Left forelimb (tissue), 1 donor: ENCODE measurements around the gene HSD11B2.

Experiments
- DNase-seq: peaks from one replicate; pipeline ENCODE4 v3.0.0-alpha.2; 2018; ENCODE audit warnings: low spot score

Gene HSD11B2

DNA sequence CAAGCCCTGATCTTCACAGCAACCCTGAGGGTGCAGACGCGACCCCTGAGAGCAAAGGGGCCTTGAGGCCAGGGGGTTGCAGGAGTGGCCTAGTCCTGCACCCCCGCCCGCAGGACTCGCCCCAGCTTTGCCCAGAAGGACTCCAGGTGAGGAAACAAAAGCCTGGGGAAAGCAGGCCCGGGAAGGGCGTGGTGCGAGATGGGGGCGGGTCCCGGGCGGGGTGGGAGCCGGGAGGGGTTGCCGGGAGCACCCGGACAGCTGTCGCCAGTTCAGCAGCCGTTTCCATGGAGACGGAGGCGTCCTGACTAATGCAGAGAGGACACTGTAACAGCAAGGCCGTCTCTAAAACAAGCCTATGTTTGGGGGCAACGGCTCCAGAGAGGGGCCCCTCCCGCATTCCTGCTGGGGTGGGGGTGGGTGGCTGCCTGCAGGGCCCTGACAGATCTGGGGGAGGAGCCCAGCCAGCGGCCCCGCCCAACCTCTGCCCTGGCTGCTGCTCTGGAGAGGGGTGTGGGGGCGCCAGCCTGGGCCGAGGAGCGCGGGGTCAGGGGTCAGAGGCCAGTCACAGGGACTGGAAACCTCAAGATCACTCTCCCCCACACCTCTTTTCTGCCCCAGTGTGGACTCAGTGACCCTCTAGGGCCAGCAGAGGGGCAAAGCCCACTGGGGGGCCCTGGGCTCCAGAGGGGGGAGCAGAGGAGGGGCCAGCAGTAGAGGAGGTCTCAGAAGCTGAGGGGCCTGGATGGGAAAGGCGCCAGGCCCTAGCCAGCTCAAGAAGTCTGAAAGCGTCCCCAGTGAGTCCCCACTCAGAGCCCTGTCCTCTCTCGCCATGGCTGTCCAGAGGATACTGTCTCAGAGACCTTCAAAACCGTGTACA lies 34.5 kb upstream of the HSD11B2 start:
- peak; percentile 88 for DNase-seq

DNA sequence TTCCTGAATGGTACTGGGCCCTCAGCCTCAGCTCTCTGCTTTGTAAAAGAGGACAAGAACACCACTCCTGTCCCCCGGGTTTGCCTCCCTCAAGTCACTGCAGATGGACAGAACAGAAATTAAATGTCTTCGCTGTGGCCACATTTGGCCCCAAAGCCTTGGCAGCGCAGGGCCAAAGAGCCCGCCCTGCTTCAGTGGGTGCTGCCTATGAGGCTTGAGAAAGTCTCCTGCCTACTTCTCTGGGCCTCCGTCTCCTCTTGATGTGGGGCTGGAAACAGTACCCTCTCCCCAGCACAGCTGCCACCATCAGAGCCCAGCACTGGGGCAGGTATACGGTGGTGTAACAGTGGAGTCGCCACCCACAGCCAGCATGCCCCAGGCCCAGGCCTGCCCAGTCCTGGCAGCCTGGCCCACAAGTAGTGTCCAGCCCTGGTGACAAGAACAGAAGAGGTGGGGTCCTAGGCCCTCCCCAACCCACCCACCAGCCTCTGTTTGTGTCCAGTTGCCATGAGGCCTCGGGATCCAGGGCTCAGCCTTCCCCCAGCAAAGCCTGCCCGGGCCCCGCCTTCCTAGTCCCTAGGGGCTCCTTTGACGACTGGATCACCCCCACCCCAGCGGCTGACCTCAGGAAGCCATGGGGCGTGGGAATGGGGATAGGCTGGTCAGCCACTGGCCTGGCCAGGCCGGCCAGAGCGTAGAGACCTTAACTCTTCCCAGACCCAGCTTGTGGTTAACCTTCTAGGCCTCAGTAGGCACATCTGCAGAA lies 33.7 kb upstream of the HSD11B2 start:
- peak; percentile 75 for DNase-seq

DNA sequence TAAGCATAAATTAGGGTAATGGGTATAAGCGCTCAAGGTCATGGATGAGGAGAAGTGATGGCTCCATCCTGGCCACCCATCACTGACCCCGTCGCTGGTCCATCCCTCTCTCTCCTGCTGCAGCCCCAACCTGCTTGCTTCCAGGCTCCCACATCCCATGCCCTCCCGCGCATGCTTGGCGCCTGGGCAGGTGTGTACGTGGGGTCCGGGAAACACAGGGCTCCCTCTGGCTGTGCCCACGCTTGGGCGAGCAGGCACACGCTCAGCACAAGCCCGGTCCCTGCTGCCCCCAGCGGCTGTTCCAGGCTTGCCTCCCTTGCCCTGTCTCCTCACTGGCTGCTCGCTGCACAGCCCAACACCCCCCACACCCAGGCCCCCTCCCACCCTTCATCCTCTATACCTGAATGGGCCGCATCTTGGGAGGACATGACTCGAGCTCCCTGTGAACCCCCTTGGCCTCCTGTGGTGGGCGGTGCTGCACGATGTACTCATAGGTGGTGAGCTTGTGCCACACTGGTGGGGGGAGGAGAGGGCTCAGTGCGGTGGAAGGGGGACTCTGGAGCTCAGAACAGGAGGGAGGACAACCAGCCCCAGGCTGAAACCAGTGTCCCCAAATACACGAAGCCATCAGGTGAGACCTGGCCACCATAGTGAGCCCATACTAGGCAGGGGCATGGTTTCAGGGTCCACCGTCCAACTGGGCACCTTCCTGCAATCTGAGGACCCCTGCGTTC lies 32.9 kb upstream of the HSD11B2 start:
- no peak for DNase-seq

- no peak for DNase-seq
These were observed 32.2 kb upstream of the HSD11B2 start for GRCh38 chr16:67398546-67399217.

GRCh38 chr16:67399218-67399733 lies 31.6 kb upstream of the HSD11B2 start:
- DNase-seq = peak; percentile 84

DNA sequence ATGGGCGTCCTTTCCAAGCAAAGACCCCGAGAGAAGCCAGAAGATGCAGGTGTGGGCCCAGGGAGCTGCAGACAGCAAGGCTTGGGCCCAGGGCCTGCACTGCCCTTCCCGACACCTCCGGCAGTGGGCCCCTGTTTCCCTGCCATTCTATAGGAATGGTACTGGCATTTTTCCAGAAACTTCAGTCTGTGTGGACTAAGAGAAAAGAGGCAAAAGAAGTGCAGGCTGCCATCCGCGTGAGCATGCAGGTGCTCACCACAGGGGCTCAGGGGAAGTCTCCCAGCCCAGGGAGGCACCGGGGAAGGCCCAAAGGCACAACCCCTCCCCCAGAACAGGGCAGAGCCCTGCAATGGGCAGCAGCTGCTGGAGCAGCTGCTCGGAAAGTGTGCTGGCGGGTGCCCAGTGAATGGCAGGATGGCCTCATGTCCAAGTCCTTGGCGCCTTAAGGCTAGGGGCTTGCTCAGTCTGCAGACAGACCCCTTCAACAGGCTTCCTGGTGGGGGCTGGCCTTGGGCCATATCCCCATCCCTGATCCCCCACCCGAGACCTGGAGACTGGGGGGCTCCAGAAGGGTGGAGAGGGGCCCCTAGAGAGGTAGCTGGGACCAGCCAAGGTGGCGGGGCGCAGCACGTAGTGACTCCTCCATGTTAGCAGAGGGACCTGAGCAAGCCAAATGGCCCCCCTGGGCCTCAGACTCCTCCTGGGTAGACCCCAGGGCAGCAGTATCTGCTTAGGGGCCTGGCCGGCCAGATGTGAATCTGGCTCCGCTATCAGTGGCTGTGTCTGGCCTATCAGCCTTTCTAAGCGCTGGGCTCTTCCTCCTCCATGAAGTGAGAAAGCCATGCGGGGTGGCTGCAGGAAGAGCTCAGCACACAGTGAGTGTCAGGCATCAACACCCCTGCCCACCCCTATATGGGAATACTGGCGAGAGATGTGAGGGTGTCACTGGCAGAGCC lies 30.9 kb upstream of the HSD11B2 start:
- DNase-seq = peak; percentile 74

DNA sequence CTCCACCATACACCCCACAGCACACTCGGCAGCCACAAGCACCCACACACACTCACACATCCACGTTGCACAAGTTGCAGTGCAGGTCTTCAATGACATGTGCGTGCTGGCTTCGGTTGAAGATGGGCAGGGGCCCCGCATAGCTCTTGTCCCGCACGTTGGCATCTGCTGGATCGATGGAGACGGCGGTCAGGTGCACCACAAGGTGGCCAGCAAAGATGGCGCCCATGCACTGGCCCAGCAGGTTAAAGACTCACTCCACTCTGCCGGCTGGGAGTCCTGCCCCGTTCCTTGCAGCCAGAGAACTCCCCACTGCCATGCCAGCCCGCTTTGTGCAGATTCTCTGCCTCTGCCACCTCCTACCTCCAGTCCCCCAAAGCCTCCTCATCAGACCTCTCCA lies 30.0 kb upstream of the HSD11B2 start:
- DNase-seq = no peak

DNA sequence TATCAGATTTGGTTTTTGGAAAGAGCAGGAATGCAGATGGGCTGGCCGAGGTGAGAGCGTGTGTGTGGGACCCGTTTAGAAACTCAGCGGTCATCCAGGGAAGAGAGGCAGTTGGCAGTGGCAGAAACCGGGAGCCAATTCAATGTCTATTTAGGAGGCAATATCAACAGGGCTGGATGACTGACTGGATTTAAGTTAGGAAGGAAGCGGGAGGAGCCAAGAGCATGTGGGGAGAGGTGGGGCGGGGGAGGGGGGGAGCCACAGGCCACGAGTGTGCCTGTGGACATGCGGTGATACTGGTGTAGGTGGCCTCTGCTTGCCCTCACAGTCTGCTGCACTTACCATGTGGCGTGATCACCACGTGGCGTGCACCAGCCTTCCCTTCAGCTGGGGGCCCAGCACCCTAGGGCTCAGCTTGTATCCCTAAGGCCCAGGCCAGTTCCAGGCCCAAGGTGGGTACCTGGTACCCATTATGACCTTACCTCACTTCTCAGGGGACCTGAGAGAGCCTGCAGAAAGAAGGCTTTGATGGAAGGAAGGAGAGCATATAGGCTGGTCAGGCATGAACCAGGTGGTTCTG lies 26.9 kb upstream of the HSD11B2 start:
- DNase-seq = no peak

GRCh38 chr16:67404740-67405226 lies 26.1 kb upstream of the HSD11B2 start:
- no peak for DNase-seq

DNA sequence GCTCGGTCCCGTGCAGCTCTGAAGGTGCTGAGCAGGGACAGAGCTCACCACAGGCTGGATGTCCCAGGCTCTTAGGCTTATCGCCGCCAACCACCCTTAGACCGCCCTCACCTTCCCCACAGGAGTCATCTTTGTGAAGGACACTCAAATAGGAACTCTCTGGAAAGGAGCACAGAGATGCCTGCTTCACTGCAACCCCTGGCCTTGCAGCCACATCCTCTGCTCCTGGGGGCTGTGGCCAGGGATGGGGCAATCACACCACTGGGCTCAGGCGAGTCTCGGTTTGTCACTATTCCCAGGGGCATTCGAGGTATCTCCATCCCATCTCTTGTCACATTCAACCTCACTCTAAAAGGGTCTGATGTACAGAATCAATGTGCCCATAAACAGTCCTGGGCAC lies 25.6 kb upstream of the HSD11B2 start:
- no peak for DNase-seq

- DNase-seq = peak; percentile 84
These were observed 24.6 kb upstream of the HSD11B2 start for GRCh38 chr16:67406111-67406971.

GRCh38 chr16:67407176-67407787 lies 23.6 kb upstream of the HSD11B2 start:
- no peak for DNase-seq

GRCh38 chr16:67407788-67408452 lies 23.0 kb upstream of the HSD11B2 start:
- no peak for DNase-seq

GRCh38 chr16:67409631-67410030 lies 21.3 kb upstream of the HSD11B2 start:
- DNase-seq = no peak

- DNase-seq = no peak
These were observed 19.6 kb upstream of the HSD11B2 start for GRCh38 chr16:67411339-67411738.

GRCh38 chr16:67412294-67412693 lies 18.6 kb upstream of the HSD11B2 start:
- no peak for DNase-seq

- peak; percentile 42 for DNase-seq
These were observed 16.7 kb upstream of the HSD11B2 start for GRCh38 chr16:67413978-67414911.
